HG03039 (cell line): Measurements from ENCODE around the gene SLC44A5.
"Not testable (repeated sequence)": the region's sequence is repeated elsewhere in the genome, so short reads cannot be mapped to it uniquely, and the experiment has no call there.

ENCODE experiments used
- ATAC-seq: cut with Tn5 transposase; IDR thresholded peaks from one replicate; pipeline ENCODE4 v1.9.1; 2021; ENCODE audit warnings: mild to moderate bottlenecking, moderate library complexity; ENCODE audit not compliant: unreplicated experiment

SLC44A5 gene

DNA sequence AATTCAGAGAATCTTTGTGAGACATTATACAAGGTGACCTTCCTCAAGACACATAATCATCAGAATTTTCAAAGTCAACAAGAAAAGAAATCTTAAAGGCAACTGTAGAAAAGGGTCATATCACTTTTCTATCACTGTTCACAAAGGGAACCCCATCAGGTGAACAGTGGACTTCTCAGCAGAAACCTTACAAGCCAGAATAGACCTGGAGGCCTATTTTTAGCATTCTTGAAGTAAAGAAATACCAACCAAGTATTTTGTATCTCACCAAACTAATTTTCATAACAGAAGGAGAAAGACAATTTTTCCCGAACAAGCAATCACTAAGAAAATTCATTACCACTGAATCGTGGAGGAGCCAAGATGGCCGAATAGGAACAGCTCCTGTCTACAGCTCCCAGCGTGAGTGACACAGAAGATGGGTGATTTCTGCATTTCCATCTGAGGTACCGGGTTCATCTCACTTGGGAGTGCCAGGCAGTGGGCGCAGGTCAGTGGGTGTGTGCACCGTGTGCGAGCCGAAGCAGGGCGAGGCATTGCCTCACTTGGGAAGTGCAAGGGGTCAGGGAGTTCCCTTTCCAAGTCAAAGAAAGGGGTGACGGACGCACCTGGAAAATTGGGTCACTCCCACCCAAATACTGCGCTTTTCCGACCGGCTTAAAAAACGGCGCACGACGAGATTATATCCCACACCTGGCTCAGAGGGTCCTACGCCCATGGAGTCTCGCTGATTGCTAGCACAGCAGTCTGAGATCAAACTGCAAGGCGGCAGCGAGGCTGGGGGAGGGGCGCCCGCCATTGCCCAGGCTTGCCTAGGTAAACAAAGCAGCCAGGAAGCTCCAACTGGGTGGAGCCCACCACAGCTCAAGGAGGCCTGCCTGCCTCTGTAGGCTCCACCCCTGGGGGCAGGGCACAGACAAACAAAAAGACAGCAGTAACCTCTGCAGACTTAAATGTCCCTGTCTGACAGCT, 235.2 kb downstream of the SLC44A5 start:
- not testable (repeated sequence) for ATAC-seq

DNA sequence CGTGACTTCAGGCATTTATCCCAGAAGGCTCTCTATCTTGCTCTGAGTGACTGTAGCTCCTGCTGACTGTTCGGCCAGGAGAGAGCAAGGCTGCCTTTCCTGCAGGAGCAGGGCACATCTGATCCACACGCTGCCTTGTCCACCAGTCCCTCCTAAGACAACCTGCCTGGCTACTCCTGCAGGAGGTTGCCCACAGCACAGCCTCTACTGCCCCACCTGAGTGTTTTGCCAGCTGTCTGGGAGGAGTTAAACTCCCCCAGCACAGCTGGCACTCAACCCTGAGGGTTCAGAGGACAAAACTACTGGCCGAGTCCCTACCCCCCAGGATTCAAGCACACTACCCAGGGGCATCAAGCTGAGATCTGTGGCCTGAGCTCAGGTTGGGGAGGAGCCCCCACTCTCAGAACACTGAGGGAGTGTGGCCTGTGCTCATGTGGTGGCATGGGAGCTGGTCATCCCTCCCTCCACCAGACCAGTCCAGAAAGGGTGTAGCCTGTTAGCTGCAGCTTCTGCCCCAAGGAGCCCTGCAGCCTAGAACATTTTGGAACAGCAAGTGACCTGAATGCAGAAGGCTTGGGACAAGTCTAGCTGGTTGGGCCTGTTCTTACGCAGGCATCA, 237.3 kb downstream of the SLC44A5 start:
- no peak for ATAC-seq

DNA sequence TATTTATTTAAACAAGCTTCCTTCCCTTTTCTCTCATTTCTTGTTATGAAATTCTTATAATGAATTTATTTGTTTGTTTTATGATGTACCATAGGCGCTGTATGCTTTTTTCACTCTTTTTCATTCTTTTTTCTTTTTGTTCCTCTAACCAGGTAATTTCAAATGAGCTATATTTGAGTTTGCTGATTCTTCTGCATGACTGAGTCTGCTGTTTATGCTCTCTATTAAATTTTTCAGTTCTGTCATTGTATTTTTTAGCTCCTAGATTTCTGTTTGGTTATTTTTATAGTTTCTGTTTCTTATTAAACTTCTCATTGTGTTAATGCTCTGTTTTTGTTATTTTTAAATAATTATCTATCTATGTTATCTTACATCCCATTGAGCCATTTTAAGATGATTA, 244.3 kb downstream of the SLC44A5 start:
- ATAC-seq, result no peak

DNA sequence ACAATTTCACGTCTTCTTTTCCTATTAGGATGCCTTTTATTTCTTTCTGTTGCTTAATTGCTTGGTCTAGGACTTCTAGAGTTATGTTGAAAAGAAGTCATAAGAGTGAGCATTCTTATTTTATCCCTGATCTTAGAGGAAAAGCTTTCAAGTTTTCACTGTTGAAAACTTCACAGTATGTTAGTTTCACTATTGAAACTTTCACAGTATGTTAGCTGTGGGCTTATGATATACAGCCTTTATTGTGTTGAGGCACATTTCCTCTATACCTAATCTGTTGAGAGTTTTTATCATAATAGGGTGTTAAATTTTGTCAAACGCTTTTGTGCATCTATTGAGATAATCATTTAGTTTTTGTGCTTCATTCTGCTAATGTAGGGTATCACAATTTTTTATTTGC, 249.7 kb downstream of the SLC44A5 start:
- ATAC-seq, result no peak

DNA sequence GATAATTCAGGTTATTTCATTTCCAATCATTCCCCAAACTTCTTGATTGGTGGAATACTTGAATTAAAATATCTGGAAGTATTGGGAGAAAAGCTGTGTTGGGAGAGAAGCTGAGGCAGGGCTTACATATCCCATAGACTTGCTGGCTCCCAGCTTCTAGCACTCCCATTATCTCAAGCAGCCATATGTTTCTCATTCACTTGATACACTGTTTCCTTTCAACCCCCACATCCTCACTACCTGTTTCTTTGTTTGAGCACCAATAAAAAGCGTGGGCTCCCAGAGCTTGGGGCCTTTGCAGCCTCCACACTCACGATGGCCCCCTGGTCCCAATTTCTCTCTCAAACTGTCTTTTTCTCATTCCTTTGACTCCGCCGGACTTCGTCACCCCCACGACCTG, 256.6 kb downstream of the SLC44A5 start:
- not testable (repeated sequence) for ATAC-seq

DNA sequence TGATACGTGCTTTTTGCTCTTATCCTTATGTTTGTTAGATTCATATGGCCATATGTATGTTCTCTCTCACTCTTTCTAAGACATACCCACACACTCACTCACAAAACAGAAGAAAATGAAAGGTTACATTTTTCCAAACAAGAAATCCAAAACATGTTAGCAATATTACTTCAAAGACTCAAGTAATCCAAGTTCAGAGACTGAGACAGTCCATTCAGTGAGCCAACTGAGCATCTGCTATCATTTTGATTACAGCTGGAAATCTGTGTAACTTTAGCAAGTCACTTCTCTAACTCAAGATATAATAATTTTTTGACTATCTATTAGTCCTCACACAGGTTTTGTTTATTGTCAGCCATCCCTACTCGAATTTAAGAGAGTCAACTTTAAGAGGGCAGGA, 257.9 kb downstream of the SLC44A5 start:
- ATAC-seq, result no peak

DNA sequence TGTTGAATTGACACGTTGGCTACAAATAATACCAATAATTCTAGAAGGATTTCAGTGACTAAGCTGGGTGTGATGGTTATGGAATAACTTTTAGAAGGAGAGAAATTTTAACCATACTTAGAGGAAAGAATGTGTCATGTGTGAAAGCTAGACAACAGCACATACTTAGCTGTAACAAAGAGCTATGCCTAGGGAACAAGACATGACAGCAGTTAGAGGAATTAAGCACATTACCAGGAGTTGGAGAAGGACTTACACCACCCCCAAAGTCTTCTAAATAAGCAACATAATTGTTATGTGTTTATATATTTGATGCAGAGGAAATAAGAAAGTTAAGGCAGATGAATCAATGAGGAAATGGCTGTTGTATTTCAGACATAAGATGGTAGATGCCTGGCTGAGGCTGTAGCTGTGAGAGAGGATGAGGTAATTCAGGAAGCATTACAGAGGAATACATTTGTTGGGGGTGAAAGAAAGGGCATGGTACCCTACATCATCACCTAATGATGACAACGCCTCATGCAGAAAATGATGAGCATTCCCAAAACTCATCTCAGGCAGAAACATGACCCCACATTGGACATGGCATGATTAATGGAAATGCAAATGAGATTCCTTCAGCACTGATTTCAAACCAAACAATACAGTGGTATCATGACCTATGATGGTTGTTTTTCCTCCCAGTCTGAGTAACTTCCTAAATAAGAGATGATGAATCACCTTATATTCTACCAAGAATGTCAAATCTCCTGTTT, 265.2 kb downstream of the SLC44A5 start:
- no peak for ATAC-seq

DNA sequence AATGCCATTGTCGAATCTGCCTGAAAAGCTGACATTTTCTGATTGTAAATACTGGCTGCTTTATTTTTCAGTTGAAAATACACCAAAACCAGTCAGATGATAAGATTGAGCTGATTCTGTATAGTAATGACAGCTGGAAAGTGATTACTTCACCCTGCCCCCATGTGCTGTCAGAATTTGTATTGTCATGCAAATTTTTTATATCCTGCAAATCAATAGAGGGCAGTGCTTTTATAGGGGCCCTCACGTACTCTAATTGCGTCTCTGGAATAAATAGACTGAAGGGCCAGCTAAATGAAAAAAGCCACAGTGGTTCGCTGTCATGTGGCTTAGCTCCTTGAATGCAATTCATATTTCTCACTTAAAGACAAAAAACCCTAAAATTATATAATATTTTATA, 268.1 kb downstream of the SLC44A5 start:
- ATAC-seq, result no peak

DNA sequence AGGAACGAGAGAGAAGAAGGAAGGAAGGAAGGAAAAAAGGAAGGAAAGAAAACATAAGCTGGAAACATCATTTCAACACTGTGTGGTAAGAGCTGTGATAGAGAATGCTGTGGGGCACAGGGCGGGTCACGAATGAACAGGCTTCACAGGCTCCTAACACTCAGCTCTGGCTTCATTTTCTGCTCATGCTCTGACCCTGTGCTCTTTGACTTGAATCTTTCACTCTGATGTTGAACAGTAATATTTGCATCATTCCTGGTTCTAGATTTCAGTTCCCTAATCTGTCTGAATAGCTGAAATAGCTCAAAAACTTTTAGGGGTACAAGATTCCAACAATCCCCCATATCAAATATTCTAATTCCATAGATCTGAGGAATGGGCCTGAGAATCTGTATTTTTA, 269.4 kb downstream of the SLC44A5 start:
- peak; percentile 51 for ATAC-seq

DNA sequence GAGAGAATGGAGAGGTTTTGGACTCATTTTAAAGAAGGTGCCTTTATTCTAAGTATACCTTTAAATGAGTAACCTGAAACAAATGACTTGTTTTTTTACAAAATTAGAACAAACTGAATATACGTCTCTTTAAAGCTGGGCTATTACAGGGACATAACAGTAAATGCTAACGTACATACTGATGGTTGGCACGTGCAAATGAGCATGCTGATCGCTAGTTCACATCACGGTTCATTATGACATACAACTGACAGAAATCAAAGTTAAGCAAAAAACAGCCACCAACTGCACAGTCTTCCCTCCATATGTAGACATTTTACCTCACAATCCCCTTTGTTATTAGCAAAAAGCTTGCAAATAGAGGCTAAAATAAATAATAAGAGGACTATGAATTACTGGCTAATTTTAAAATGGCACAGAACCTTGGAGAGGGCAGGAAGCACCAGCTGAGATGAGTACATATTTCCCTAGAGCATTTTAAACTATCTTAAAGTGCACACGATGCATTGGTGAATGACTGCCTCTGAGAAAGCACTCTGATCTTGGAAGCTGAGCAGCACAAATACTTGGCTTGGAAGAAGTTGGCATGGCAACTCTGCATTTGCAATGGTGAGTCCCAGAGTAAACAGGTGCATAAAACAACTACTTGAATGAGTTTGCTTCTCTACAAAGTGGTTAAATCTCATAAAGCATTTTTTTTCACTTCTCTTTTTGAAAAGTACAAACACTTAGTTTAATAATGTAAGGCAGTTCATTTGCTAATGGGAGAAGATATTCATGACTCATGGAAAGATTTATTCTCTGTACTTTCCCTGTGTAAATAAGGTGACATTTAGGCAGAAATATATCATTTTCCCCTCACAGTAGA, 272.1 kb downstream of the SLC44A5 start:
- ATAC-seq, result peak; percentile 93

DNA sequence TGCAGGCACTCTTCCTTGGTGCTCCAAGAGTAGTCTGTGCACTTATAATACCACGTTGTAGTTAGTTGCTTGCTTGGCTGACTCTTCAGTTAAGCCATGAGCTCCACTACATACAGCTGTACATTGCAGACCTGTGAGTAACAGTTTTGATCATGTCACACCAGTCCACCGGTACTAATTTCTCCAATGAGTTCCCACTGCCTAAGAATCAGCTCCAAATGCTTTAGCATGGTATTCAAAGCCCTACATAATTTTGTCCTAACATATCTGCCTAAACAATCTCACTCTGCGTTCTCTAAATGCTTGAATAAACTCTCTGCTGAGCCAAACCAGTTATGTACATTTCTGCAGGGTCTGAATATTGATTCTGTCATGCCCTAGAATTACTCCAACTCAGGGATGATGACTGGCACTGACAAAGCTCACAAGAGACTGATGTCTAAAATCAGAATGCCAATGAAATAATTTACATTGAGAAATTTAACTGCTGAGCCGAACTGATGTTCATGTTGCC, 276.0 kb downstream of the SLC44A5 start:
- ATAC-seq, result no peak

DNA sequence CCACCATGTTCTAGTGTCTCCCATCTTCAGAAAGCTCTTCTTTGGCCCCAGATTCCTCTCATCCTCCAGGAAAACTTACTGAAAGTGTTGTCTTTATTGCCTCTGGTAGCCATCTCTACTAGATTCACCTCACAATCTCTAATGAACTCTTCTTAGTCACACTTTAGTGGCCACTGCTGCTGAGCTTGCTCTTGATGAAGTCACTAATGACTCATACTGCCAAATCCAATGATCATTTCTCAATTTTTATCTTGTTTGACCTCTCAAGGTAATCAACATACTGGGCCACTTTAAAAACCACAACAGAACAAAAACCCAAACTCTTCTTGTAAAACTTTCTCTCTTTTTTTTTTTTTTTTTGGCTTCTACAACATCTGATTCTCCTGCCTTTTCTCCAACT, 280.3 kb downstream of the SLC44A5 start:
- no peak for ATAC-seq

DNA sequence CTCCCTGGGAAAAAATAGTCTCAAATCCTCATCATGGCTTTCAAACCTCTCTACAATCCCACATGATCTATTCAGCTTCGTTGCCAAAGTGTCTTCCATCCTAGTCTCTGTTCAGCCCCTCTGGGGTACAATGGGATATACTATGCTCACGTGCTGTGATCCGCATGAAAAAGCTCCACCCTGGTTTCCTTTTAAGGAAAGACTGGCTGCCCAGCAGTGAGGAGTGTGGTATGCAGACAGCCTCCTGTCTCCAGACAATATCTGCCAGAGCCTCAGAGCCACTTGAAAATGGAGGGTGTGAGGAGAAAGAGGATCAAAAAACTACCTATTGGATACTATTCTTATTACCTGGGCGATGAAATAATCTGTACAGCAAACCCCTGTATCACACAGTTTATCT, 282.2 kb downstream of the SLC44A5 start:
- no peak for ATAC-seq

DNA sequence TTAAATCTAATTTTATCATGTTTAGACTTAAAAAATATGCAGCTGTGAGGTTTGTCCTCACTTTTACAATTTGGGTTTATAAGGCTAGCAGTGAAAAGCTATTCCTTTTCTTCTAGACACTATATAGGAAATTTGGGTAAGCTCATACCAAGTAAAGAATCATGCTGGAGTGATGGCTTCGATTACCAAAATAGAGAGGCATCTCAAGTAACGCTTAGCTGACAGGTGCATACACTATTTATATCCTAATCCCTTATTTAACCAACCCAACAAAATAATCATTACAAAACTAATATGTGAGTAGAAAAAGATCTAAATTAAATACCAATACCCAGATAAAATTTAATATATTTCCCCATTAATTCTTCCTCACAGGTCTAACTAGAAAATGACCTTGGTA, 283.5 kb downstream of the SLC44A5 start:
- no peak for ATAC-seq

DNA sequence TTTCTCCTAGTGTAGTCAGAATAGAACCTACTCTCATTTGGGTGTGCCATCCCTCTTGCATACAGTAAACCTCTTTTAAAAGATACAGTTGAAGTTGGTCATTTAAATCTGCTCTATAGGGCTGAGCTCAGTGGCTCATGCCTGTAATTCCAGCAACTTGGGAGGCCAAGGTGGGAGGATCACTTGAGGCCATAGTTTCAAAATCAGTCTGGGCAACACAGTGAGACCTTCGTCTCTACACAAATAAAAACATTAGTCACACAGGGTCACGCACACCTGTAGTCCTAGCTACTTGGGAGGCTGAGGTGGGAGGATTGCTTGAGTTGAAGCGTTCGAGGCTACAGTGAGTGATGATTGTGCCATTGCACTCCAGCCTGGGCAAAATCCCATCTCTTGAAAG, 292.9 kb downstream of the SLC44A5 start:
- ATAC-seq, result no peak

DNA sequence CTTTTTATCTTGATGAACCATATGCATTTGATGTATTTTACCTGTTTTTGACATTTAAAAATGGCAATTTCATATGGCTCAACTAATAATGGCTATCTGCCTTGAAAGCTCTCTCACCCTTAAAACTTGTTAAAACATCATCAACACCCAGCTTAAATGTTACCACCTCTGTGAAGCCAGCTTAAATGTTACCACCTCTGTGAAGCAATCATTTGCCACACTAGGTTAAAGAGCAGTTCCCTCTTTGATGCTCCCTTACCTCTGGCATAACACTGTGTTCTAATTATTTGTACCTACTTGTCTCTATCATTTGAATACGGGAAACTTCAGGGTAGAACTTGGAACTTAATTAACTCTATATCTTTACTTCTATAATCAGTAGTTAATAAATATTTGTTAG, 294.7 kb downstream of the SLC44A5 start:
- ATAC-seq, result no peak

DNA sequence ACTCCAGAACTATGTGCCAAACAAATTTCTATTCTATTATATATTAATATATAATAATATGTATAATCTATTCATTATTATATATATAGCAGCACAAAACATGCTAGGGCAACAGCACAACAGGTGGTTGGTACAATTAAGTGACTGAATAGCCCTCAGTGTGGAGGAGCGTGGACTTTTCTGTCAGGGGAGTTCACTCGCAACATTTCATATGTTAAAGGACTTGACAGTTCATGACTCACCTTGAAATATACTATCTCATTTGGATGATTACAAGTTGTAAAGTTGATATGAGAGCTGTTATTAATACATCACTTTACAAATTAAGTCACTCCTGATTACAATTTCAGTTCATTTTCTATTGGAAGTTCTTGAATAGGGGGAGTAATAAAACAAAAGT, 298.3 kb downstream of the SLC44A5 start:
- no peak for ATAC-seq

DNA sequence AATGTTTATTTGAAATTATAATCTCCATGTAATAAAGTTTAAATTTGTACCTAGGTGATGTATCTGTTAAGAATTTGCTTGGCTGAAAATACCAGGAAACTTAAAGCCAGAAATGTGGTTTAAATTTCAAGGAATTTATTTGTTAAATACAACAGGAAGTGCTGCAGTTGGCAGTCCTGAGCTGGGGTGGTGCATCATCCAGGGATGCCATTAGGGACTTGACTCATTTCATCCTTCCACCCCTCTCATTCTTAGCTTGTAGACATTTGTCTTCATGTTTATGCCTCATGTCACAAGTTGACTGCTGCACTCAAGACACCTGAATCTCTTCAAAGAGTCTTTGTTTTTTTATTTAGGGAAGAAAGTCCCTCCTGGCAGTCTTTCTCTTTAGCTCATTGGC, 300.8 kb downstream of the SLC44A5 start:
- ATAC-seq, result no peak

DNA sequence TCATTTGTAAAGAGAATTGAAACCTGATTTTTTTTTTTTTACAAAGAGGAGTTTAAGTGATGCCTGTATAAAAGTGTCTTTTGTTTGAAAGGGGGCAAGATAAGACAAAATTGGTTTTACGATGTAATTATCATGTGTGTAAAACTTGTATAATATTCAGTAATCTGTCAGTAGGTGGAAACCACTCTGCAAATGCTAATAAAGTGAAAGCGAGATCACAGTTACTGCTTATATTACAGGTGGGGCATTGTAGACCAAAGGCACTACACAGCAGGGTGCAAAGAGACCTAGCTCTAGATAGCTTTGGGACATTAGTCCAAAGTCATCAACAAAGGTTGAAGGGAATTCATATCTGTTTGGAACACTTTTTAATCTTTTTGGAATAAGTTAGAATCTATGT, 302.5 kb downstream of the SLC44A5 start:
- ATAC-seq, result no peak

DNA sequence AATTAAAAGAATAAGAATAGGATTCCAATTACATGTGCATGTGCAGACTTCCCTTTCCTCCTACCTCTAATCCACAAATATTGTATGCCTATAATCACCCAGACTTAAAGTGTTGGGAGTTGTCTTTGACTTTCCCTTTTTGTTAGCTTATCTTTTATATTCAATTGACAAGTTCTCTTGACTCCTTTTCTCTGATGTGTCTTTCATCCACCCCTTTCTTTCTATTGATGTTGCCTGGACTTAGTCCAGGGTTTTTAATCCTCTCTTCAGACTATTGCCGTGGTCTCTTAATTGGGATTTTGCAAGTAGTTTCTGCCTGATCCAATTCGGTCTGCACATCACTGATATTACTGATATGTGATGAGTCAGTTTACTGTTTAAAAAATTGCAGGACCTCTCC, 305.9 kb downstream of the SLC44A5 start:
- ATAC-seq, result no peak
